NCI-H1694 (cell line): Measurements from ENCODE around the gene KCP.

ENCODE experiments used
- DNase-seq: peaks from one replicate; lab custom pipeline; 2025; lab: John Stamatoyannopoulos, UW

Gene KCP

DNA sequence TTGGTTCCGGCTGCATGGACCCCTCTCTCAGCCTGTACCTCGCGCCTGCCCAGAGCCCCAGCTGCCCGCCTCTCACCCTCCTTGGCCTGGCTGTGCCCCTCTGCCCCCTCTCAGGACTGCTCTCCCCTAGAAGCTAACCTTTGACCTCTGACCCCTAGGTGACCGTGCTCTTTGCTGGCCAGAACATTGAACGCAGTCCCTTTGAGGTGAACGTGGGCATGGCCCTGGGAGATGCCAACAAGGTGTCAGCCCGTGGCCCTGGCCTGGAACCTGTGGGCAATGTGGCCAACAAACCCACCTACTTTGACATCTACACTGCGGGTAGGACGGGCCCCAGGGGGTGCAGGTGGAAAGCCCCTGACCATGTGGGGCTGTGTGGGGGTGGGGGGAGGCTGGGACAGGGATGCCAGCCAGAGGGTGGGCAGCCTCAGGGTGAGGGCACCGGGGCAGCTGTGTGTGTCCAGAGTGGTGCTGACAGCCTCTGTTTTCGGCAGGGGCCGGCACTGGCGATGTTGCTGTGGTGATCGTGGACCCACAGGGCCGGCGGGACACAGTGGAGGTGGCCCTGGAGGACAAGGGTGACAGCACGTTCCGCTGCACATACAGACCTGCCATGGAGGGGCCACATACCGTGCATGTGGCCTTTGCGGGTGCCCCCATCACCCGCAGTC lies 72.3 kb downstream of the KCP start:
- no peak for DNase-seq

DNA sequence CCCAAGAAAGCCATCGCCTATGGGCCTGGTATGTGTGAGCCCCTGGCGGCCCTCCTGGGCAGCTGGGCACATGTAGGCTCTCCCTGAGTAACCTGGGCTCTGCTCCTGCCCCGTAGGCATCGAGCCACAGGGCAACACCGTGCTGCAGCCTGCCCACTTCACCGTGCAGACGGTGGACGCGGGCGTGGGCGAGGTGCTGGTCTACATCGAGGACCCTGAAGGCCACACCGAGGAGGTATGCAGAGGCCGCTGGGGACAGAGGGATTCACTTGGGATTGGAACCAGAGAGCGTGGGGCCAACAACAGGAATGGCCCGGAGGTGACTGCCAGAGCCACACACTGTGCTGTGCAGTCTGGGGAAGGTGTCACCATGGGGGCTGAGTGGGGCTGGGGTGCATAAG lies 73.0 kb downstream of the KCP start:
- no peak for DNase-seq

DNA sequence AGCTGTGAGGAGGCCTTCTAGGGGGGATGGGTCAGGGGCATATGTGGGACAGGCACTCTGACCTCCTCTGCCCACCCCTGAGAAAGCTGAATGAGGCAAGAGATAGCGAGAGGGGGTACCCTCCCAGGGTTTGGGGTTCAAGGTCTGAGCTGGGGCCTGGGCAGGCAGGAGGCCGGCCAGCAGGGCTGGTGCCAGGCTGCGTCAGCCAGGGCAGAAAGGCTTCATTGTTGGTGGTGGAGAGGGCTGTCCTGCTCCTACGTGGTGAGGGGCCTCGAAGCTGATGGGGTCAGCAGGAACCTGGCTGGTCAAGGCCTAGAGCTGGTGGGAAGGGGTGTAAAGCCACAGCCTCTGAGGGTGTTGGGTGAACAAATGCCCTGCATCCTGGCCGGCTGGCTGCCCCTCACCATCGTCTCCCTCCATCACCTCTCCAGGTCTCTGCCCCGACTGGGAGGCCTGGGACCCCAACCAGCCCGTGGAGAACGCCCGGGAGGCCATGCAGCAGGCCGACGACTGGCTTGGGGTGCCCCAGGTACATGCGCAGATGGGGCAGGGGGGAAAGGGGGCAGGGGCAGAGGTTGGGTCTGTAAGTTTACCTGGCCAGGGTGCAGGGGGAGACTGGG lies 73.7 kb downstream of the KCP start:
- no peak for DNase-seq

DNA sequence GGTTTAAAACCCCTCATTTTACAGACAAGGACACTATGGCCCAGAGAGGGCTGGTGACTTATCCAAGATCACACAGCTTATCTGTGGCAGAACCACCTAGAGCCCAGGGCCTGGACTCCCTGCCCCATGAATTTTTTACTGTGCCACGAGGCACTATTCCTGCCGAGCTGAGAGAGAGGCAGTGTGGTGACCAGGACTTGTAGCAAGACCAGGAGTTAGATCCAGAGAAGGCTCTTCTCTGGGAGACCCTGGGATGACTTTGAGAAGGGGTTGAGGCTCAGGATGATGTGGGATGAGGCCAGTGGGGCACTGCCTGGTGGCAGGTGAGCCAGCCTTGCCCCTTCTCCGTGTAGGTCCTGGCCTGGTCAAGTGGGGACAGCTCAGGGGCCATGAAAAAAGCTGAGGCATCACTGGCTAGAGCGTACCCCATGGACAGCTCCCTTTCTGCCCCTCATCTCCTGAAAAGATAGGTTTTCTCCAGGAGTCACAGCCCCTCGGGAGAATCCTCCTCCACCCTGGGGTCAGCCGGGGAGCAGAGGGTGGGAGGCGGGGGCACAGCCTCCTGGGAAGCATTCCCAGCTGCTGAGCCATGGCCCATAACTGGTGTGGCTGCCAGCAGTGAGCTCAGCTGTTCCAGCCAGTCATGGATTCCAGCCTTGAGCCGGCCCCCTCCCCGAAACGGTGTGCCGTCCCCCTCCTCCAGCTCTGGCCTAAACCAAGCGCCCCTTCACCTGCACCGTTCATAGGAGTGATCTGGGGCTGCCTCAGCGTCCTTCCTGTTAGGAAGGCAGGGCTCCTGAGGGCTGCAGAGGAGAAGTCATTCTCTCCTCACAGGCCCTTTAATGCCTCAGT lies 74.5 kb downstream of the KCP start:
- no peak for DNase-seq

DNA sequence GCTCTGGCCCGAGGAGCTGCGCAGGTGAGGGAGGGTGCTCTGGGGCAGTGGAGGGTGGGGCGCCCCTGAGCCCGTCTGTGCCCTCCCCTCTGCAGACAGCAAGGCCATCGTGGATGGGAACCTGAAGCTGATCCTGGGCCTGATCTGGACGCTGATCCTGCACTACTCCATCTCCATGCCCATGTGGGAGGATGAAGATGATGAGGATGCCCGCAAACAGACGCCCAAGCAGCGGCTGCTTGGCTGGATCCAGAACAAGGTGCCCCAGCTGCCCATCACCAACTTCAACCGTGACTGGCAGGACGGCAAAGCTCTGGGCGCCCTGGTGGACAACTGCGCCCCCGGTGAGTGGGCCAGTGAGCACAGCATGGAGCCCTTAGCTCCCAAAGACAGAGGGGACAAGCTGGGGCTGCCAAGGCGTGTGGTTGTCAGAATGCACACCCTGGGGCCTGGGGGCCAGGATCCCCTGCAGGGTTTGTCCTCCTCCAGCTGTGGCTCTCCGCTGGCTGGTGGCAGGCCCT lies 75.2 kb downstream of the KCP start:
- DNase-seq, result no peak

DNA sequence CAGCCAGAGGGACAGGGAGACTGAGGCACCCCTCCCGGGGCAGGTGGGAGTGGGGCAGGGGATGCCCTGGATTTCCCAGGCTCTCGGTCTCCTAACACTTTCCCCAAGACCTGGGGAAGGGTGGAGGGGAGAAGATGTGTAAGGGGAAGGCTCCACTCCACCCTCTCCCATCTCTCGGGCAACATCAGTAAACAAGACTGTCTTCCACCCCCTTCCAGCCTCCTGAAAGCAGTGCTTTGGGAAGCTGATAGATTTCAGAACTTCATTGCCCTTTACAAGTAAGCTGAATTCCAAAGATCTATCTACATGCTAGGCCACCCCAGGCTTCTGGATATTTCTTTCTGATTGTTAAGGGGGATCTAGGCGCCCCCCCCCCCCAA lies 76.6 kb downstream of the KCP start:
- no peak for DNase-seq

DNA sequence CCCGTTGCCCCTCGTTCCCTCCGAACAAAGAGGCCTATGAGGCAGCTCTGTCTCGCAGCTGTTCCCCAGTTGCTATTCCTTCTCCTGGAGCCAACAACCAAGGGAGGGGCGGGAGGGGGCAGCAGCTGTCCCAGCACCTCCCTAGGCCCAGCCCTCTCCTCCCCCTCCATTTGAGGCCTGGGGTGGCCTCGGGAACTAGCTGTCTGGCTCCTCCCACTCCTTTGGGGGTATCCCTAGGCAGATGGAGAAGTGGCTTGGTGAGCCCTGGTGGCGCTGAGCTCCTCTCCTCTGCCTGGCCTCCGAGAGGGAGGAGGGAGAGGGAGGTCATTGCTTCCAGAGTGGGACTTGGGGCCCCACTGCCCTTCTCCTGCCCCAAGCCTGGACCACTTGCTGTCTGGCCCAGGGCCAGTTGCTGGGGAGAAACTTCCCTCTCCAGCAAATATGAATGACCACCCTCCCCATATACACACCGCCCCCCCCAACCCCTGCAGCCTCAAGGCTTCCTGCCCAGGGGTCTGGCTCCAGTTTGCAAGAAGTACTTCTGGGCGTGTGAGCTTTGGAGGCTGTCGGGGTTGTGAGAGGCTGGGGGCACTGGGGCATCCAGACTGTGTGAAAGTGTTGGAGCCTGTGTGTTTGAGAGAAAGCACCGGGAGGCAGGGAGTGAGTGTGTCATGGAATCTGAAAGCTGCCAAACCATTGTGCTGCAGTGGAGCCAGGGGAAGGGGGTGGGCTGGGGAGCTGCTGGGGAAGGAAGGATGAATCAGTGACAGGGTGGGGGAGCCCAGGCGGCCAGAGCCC lies 77.2 kb downstream of the KCP start:
- DNase-seq, result peak; percentile 80

DNA sequence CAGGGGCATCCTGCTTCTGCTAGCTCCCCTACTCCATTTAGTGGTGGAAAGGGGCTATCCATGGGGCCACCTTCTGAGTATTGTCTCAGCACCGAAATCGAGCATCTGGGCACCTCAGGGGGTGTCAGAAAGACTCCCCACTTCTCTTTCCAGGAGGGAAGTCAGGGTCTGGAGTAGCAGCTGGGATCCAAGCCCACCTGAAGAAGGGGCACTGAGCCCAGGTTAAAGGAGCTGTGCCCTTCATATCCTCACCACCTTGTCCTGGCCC lies 77.7 kb downstream of the KCP start:
- DNase-seq, result no peak

DNA sequence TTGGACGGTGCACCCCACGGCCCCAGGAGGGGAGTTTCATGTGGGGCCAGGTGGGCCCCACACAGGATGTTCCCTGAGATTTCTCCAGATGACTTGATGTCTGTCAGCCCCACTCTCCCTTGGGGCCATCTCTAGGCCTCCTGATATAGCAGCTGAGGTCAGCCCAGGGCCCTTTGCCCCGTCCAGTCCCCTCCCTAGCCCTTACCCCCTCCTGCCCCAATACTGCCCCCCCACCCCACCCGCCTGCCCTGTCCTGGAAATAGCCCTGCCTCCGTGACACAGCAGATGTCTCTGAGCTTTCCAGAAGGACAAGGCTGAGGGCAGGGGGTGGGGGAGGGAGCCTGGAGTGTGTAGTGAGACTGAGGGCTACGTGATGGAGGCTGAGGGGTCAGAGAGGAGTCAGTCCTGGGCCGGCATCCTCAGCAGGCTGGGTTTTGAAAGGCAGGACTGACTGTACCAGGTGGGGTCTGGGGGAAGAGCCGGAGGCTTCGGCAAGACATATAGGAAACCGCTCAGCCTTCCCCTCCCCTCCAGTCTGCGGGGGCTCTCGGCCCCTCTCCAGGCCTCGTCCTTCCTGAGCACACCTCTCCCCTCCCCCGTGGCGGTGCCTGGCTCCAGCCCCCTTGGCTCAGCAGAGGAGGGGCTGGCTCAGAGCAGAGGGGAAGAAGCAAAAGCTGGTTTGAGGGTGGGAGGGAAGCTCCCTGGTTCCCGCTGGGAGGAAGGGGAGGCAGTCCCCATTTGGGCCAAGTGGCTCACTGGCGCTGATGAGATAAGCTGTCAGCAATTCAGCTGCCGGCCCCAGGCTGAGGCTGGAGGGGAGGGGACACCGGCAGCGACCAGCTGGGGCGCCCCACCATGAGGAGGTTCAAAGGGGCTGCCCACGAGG lies 78.3 kb downstream of the KCP start:
- peak; percentile 55 for DNase-seq

DNA sequence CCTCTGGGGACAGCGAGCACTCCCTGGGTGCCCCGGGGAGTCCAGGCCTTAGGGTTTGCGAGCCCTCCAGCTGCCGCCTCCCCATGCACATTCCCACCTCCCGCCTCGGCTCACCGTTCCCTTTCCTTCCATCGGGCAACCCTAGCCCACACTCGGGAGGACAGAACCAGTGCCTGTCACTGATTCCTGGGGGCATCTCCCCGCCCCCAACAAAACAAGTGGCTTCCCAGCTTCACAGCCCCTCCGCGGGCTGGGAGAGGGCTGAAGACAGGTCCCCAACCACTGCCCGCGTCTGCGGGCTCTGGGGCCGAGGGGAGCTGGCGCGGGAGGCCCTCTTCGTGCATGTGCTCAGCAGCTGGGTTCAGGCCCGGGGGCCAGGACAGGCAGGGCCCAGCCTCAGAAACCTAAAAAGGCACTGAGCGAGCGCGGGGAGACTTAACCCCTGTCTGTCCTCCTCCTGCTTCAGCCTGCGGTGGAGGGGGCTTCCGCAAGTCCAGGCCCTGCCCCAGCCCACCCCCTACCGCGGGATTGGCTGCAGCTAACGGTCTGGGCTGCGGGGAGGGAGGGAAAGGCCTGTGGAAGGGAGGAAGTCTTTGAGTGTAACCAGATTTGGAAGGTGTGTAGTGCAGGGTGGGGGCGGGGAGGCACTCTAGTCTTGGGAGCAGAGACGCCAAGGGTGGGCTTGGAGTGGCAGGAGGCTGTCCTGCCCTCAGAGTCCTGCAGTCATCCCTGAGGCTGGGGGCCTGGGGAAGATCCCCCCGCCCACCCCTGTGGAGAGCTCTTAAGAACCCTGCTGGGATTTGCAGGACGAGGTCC lies 79.1 kb downstream of the KCP start:
- no peak for DNase-seq

DNA sequence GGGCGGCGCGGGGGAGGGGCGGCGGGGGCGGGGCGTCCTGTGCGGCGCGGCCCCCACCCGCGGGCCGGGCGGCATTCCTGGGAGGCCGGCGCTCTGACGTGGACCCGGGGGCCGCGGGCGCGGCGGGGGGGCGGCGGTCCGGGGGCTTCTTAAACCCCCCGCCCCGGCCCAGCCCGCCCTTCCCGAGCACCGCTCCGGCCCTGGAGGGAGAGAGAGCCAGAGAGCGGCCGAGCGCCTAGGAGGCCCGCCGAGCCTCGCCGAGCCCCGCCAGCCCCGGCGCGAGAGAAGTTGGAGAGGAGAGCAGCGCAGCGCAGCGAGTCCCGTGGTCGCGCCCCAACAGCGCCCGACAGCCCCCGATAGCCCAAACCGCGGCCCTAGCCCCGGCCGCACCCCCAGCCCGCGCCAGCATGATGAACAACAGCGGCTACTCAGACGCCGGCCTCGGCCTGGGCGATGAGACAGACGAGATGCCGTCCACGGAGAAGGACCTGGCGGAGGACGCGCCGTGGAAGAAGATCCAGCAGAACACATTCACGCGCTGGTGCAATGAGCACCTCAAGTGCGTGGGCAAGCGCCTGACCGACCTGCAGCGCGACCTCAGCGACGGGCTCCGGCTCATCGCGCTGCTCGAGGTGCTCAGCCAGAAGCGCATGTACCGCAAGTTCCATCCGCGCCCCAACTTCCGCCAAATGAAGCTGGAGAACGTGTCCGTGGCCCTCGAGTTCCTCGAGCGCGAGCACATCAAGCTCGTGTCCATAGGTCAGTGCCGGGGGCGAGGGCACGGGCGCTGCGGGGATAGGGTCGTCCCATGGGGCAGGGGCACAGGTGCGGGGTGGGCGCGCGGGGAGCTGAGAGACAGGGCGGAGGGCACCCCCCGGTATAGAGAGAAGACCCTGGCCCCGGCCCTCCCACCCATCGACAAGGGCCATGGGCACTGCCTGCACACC lies 80.0 kb downstream of the KCP start, which contains the start of gene FLNC:
FLNC (plus strand) TSS at position 176 of the 947 bp plus-strand sequence; CDS start at position 408, 232 bp downstream.
- no peak for DNase-seq

DNA sequence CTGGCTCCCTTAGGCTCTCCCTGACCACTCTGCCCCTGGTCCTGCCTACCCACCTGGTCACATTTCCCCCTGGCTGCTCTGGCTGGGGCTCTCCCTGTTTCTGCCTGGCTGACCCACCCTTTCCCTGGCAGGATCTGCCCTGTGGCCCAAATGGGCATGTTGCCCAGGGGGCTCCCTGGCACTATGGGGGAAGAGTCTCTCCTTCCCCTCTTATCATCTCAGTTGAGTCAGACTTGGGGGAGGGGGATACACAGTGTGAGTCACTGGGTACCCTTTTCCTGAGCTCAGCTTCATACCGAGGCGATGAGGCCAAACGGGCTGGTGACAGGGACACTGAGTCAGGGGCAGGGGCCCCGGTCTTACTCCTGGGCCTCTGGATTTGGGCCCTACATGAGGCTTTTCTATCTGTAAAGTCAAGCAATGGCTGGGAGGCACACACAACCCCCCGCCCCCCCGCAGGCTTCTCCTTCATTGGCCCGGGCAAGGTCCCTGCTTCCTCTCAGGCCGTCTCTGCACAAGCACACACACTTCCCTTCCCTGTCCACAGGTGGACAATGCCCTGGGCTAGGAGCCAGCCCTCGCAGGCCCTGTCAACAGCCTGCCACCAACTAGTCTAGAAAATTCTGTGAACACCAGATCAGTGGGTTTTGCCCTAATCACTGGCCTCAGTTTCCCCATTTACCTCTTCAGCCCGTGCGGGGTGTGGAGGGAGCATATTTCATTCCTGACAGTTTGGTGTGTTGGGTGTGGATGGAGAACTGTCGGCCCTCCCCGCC lies 80.9 kb downstream of the KCP start:
- no peak for DNase-seq

DNA sequence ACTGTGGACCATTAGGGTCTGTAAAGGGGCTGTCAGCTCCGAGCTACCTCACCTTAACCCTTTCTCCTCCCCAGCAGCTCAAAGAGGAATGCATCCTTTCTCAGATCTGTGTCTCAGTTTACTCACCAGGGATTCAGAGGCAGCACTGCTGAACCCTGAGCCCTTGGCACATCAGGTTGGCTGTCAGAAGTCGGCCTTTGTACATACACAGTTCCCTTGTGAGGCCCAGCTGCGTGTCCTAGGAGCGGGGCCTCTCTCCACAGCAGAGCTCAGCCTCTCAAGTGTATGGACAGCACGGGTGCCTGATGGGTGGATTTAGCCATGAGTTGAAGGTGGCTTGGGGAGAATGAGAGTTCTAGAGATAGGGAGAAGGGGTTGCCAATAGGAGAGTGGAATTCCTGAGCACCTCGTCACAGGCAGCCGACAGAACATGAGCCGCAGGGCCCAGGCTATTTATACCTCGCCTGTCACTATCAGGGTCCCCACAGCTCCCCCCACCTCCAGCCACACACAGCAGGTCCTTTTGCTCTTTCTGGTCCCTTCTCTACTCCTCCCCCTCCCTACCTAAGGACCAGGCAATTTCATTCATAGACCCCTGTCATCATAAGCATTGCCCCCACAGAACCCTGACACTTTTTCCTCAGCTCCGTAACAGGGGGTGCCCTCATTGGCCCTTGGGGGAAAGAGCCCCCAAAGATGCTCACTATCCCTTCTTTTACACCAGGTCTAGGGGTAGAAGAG lies 82.4 kb downstream of the KCP start:
- DNase-seq, result no peak

DNA sequence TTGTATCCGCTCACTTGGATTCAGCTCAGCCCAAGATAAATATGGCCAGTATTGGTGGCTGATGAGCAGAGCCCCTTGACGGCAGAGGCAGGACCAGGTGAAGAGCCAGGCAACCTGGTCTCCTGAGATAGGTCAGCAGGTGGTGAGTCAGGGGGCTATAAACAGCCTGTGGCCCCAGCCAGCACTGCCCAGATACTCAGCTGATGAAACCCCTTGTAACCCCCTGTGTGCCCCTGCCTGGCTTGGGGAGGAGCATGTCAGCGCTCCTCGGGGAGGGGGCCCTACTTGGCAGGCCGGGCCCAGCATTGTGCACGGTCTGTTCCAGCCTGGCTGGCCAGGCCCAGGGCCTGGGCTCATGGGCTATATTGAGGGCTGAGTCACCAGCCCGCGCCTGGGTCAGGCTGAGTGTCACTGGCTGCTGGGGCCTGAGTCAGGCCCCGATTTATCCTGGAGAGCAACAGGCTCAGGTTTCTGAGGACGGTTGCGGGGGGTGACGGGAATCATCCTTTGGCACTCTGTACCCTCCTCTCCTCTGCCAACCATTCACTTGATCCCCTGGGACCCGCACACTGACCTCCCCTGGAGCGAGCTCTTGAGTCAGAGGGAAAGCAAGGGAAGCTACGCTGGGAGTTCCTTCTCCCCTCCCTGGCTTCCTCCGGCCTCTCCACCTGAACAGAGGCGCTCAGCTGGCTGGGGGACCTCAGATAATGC lies 83.1 kb downstream of the KCP start:
- no peak for DNase-seq

DNA sequence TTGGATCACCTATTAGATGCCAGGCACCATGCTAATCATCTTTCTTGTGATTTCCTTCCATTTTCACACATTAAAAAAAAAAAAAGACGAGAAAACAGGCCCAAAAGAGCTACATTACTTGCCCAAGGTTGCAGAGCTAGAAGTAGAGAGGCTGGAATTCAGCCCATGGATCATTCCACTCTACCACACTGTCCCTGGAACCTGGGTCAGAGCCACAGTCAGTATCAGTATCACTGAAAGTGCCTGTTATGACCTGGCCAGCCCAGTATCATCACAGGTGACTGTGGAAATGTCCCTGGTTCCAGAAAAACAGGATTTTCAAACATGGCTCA lies 83.6 kb downstream of the KCP start:
- no peak for DNase-seq
